Gastroesophageal sphincter (tissue), 4 donors: ENCODE data around the gene RTKN. TPM values are rescaled to one million over a fixed set of nuclear protein-coding genes. Genes with fewer than 3 reads are reported as not detected.
"Not testable (repeated sequence)": the region's sequence is repeated elsewhere in the genome, so short reads cannot be mapped to it uniquely, and the experiment has no call there.

Experiments
- ATAC-seq: fragments of 150-250 bp; one replicate; pipeline ENCODE4 v1.9.1; 2016; ENCODE audit warnings: mild to moderate bottlenecking, moderate library complexity
- H3K27ac ChIP-seq, 4 donors: fragments of 200-600 bp; sonication (generic) in 3 of 4; 1 replicate in 3 of 4; 2 replicates in 1 of 4; pipeline ENCODE4 v1.5.1; 2016 to 2019
- H3K27me3 ChIP-seq: fragments of 200-600 bp; sonication (generic); one replicate; pipeline ENCODE4 v1.5.1; 2019
- H3K36me3 ChIP-seq, 2 donors: fragments of 200-600 bp; sonication (generic); one replicate each; pipeline ENCODE4 v1.5.1; 2019; ENCODE audit warnings: control low read depth in 1 of 2
- H3K4me1 ChIP-seq, 3 donors: fragments of 200-600 bp; sonication (generic); 1 replicate in 2 of 3; 2 replicates in 1 of 3; pipeline ENCODE4 v1.5.1; 2016 to 2019; ENCODE audit warnings: control low read depth in 2 of 3
- H3K4me3 ChIP-seq, 2 donors: fragments of 200-600 bp; sonication (generic); one replicate each; pipeline ENCODE4 v1.5.1; 2019; ENCODE audit warnings: mild to moderate bottlenecking in 1 of 2, moderate library complexity in 1 of 2
- H3K9me3 ChIP-seq, 3 donors: fragments of 200-600 bp; sonication (generic); one replicate each; pipeline ENCODE4 v1.5.1; 2017 to 2019; ENCODE audit warnings: control low read depth in 2 of 3
- EP300 ChIP-seq: sonication (generic); formaldehyde crosslinking; IDR thresholded peaks from one replicate; pipeline ENCODE4 v1.6.1; 2017; ENCODE audit warnings: antibody characterized with exemption, mild to moderate bottlenecking
- POLR2A ChIP-seq, 2 donors: fragments of 450-650 bp; IDR thresholded peaks; one replicate each; pipeline ENCODE4 v1.6.1; 2017; ENCODE audit warnings: antibody characterized with exemption in 2 of 2, mild to moderate bottlenecking in 2 of 2, moderate library complexity in 1 of 2
- POLR2AphosphoS5 ChIP-seq: sonication (generic); formaldehyde crosslinking; IDR thresholded peaks from one replicate; pipeline ENCODE4 v1.6.1; 2017; ENCODE audit warnings: antibody characterized with exemption
- WGBS, 2 donors: methylation state at CpG; one replicate each; pipeline ENCODE4 v1.1.5; 2018; ENCODE audit warnings: low coverage in 1 of 2; 5-methylcytosine and 5-hydroxymethylcytosine counted together
- total RNA-seq, 4 donors: library from RNA; depleted of rRNA; stranded (reverse); fragments of >200 nt; gene quantifications; one replicate each; pipeline ENCODE4 v1.1.0, GENCODE V29; 2016
- TF ChIP-seq, protein P1 (sequence below), 4 experiments: fragments of 200-600 bp in 2 of 4; fragments of 450-650 bp in 2 of 4; sonication (generic) in 1 of 4; IDR thresholded peaks; one replicate each; pipeline ENCODE4 v1.5.1; 2017 to 2019; ENCODE audit warnings: antibody characterized with exemption in 4 of 4, mild to moderate bottlenecking in 2 of 4, moderate library complexity in 2 of 4

The RTKN gene
- total RNA-seq, 4 donors from 2014 or later, result 10.9 to 17.3 (median 14.0) TPM

DNA sequence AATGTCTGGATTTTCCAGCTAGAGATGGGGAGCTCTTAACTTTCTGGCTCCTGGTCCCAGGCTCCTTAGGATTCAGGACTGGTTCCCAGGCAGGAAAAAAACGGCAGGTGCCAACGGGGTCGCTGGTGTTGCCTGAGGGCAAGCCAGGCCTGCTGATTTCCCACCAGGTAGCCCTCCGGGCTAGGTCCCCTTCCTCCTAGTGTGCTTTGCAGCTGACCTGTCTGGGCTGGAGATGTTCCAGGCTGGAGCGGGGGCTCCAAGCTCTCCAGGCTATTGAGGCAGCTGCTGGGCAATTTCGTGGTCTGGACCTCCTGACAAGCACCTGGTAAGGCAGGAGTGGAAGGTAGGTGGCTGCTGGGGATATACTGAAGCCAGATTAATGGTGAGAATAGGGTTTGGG is 32.7 kb upstream of the RTKN start:
- Histone ChIP-seq H3K27me3 (no peaks in the 10 kb centered on the region), H3K4me1 (peaks cover 4 to 27% (median 10%) of the 10 kb centered on the region in 3 donors), H3K4me3 (no peak overlapping the region), H3K9me3 (no peaks in the 10 kb centered on the region), H3K27ac (no peak overlapping the region), H3K36me3 (peaks cover 0 to 55% of the 10 kb centered on the region in 2 donors)
- no peak for ATAC-seq
- WGBS, 2 donors, result no CpG with 5 or more reads among the region's 6 CpGs
- TF ChIP-seq EP300, result no peak
- TF ChIP-seq, protein P1, sequence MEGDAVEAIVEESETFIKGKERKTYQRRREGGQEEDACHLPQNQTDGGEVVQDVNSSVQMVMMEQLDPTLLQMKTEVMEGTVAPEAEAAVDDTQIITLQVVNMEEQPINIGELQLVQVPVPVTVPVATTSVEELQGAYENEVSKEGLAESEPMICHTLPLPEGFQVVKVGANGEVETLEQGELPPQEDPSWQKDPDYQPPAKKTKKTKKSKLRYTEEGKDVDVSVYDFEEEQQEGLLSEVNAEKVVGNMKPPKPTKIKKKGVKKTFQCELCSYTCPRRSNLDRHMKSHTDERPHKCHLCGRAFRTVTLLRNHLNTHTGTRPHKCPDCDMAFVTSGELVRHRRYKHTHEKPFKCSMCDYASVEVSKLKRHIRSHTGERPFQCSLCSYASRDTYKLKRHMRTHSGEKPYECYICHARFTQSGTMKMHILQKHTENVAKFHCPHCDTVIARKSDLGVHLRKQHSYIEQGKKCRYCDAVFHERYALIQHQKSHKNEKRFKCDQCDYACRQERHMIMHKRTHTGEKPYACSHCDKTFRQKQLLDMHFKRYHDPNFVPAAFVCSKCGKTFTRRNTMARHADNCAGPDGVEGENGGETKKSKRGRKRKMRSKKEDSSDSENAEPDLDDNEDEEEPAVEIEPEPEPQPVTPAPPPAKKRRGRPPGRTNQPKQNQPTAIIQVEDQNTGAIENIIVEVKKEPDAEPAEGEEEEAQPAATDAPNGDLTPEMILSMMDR (IDR thresholded peaks at IDR 0.05), result no peak
- TF ChIP-seq POLR2AphosphoS5, result no peak
- TF ChIP-seq POLR2A (IDR thresholded peaks at IDR 0.05), result no peak

GRCh38 chr2:74472945-74473258 is 31.2 kb upstream of the RTKN start:
- Histone ChIP-seq H3K27me3 (no peaks in the 10 kb centered on the region), H3K4me3 (peak overlapping the region; percentile 43 to 63), H3K36me3 (peaks cover 0 to 40% of the 10 kb centered on the region in 2 donors), H3K27ac (peak overlapping the region; percentile 52 to 89 (median 86)), H3K4me1 (peaks cover 4 to 27% (median 10%) of the 10 kb centered on the region in 3 donors), H3K9me3 (no peaks in the 10 kb centered on the region)
- whole genome bisulfite sequencing, 2 donors, result 7 to 12% methylated on average over 7 of the region's 7 CpGs
- ATAC-seq, result peak; percentile 2
- TF ChIP-seq, protein P1 (IDR thresholded peaks at IDR 0.05), result no peak
- TF ChIP-seq POLR2AphosphoS5 (no peak), POLR2A (IDR thresholded peaks at IDR 0.05) (no peak), EP300 (no peak)

- ATAC-seq, result peak; percentile 96
- TF ChIP-seq EP300 (no peak), POLR2AphosphoS5 (peak; percentile 96), POLR2A (IDR thresholded peaks at IDR 0.05) (peak; percentile 75 to 80)
- TF ChIP-seq, protein P1 (IDR thresholded peaks at IDR 0.05), result peak in 1 of 4 experiments; percentile 11
- Histone ChIP-seq H3K9me3 (no peaks in the 10 kb centered on the region), H3K27me3 (no peaks in the 10 kb centered on the region), H3K4me3 (peak within 1 kb of the TSS; percentile 43 to 63), H3K36me3 (peaks cover 0 to 34% of the 10 kb centered on the region in 2 donors), H3K27ac (peak within 1 kb of the TSS; percentile 52 to 89 (median 86)), H3K4me1 (peaks cover 4 to 27% (median 10%) of the 10 kb centered on the region in 3 donors)
- WGBS, 2 donors, result 0 to 2% methylated on average over 1 to 12 of the region's 66 CpGs
These were observed 30.6 kb upstream of the RTKN start, which contains the start of gene MRPL53 for GRCh38 chr2:74472086-74472944. MRPL53 (minus strand) TSS chr2:74472680; CDS start chr2:74472660, 20 bp downstream.

DNA sequence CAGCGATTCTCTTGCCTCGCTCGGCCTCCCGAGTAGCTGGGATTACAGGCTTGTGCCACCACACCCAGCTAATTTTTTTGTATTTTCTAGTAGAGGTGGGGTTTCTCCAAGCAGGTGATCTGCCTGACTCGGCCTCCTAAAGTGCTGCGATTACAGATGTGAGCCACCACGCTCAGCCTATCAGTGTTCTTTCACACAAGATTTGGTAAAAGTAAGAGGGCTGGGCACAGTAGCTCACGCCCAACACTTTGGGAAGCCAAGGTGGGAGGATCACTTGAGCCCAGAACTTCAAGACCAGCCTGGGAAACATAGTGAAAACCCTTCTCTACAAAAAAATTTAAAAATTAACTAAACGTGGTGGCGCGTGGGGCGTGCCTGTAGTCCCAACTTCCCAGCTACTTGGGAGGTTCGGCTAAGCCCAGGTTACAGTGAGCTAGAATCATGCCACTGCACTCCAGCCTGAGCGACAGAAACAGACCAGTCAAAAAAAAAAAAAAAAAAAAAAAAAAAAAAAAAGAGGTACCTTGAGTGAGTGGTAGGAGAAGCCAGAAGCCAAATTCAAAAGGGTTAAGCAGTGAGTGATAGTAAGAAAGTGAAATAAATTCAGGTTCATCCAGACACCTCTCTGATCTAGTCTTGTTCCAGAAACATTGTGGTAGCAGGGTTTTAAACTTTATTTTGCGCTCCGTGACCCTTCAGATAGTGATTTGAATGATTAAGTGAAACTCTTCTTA is 29.8 kb upstream of the RTKN start:
- Histone ChIP-seq H3K4me3 (peak overlapping the region; percentile 43 to 63), H3K27me3 (no peaks in the 10 kb centered on the region), H3K36me3 (peaks cover 0 to 26% of the 10 kb centered on the region in 2 donors), H3K4me1 (peaks cover 4 to 28% (median 10%) of the 10 kb centered on the region in 3 donors), H3K27ac (peak overlapping the region; percentile 52 to 89 (median 86)), H3K9me3 (no peaks in the 10 kb centered on the region)
- 47 to 52% methylated on average over 6 to 11 of the region's 16 CpGs for WGBS, 2 donors
- ATAC-seq, result no peak
- TF ChIP-seq EP300, result no peak
- no peak for TF ChIP-seq POLR2AphosphoS5
- TF ChIP-seq POLR2A (IDR thresholded peaks at IDR 0.05), result no peak
- TF ChIP-seq, protein P1 (IDR thresholded peaks at IDR 0.05), result no peak

GRCh38 chr2:74470742-74471141 is 29.0 kb upstream of the RTKN start:
- H3K27ac ChIP-seq, H3K4me3 ChIP-seq, ATAC-seq, H3K27me3 ChIP-seq, H3K9me3 ChIP-seq: not testable (repeated sequence)
- H3K4me1 ChIP-seq, result peaks cover 4 to 35% (median 10%) of the 10 kb centered on the region in 3 donors
- peaks cover 0 to 18% of the 10 kb centered on the region in 2 donors for H3K36me3 ChIP-seq
- WGBS, 2 donors, result 90 to 94% methylated on average over 4 to 5 of the region's 12 CpGs
